ENCODE results near the gene SEMA6A. TPM values are rescaled to one million over a fixed set of nuclear protein-coding genes. Genes with fewer than 3 reads are reported as not detected.

Gene SEMA6A
- total RNA-seq, 4 donors from 2014 or later = 12.6 to 41.6 (median 15.7) TPM

GRCh38 chr5:116465411-116465810, 109.2 kb downstream of the SEMA6A start:
- TF ChIP-seq, protein P1, sequence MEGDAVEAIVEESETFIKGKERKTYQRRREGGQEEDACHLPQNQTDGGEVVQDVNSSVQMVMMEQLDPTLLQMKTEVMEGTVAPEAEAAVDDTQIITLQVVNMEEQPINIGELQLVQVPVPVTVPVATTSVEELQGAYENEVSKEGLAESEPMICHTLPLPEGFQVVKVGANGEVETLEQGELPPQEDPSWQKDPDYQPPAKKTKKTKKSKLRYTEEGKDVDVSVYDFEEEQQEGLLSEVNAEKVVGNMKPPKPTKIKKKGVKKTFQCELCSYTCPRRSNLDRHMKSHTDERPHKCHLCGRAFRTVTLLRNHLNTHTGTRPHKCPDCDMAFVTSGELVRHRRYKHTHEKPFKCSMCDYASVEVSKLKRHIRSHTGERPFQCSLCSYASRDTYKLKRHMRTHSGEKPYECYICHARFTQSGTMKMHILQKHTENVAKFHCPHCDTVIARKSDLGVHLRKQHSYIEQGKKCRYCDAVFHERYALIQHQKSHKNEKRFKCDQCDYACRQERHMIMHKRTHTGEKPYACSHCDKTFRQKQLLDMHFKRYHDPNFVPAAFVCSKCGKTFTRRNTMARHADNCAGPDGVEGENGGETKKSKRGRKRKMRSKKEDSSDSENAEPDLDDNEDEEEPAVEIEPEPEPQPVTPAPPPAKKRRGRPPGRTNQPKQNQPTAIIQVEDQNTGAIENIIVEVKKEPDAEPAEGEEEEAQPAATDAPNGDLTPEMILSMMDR (IDR thresholded peaks at IDR 0.05; ENCODE audit: low read depth) = no peak

DNA sequence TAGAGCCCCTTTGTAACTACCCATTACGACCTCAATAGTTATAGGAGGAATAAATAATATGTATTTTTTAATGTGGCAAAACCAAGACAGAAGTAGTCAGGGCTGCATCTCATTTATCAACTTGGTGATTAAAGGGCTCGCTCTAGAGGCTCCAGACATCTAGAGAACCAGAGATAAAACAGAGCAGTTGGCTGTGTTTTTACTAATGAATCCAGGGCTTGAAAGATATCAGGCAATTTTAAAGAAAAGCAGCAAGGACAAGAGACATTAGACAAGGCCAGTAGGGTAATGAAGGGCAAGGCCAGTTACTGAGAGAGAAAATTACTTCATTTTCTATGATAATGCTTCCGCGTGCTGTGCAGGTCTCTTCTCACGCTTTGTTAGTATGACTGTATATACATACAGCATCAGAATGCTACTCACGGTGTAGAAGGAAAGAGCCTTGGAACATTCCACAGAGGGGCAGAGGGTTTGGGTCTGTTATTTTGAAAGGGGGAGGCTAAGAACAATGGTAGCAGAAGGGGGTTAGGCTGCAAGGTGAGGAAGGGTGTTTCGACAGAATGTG, 110.4 kb downstream of the SEMA6A start:
- TF ChIP-seq, protein P1 (IDR thresholded peaks at IDR 0.05; ENCODE audit: low read depth) = no peak

- TF ChIP-seq, protein P1 (IDR thresholded peaks at IDR 0.05; ENCODE audit: low read depth) = no peak
Measured at GRCh38 chr5:116462500-116462899, 112.1 kb downstream of the SEMA6A start.

DNA sequence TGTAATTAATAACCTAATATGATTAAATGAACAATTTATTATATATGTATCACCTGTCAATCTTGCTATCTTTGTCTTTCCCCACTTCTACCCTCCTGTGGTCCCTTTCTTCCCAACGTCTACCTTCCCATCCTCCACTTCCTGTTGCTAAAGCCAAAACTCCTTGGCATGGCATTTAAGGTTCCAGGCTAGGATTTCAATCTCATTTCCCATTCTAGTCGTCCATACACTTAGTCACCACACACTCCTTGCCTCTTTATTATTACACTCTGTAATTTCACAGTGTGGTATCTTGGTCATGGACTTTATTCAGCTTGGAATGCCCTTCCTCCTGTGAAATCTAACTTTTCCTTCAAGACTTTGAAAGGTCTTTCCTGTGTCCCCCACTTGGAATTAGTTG, 115.3 kb downstream of the SEMA6A start:
- TF ChIP-seq, protein P1 (IDR thresholded peaks at IDR 0.05; ENCODE audit: low read depth) = no peak

GRCh38 chr5:116457062-116457461, 117.6 kb downstream of the SEMA6A start:
- TF ChIP-seq, protein P1 (IDR thresholded peaks at IDR 0.05; ENCODE audit: low read depth) = no peak

GRCh38 chr5:116456036-116456435, 118.6 kb downstream of the SEMA6A start:
- TF ChIP-seq, protein P1 (IDR thresholded peaks at IDR 0.05; ENCODE audit: low read depth) = no peak

DNA sequence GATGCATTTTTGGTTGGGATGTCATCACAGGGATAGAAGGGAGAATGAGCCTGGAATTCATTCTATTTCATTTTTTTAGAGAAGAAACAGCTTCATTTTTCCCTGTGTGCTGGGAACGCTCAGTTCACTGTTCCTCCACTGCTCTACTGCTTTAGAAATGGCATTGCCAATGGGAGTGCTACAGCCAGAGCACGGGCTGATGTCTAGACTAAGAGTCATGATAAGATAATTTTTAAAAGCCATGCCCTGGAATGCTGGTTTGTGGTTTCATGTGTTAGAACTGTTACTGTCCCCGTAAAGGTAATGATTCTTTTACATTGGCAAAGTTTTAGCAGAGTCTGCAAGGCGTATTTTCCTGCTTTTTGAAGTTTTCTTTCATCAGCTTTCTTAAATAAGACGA, 119.6 kb downstream of the SEMA6A start:
- TF ChIP-seq, protein P1 (IDR thresholded peaks at IDR 0.05; ENCODE audit: low read depth) = no peak

All from subcutaneous adipose tissue (tissue), 4 donors.